Heart right ventricle (tissue), 16 donors: ENCODE data around the gene NNT. TPM values are rescaled to one million over a fixed set of nuclear protein-coding genes. Genes with fewer than 3 reads are reported as not detected.
A peak's percentile ranks its signal among the peaks of the same experiment; 100 is the strongest.

Experiments
- ATAC-seq, 8 donors: fragments of 200-7000 bp; cut with Tn5 transposase; one replicate each; pipeline ENCODE4 v1.9.1; 2020; ENCODE audit warnings: mild to moderate bottlenecking in 8 of 8, moderate library complexity in 8 of 8, moderate number of reproducible peaks in 1 of 8
- DNase-seq, 2 donors: peaks; one replicate each; pipeline ENCODE4 v3.0.0-alpha.2; 2020
- H3K27ac ChIP-seq, 10 donors: fragments of 200-600 bp; sonication (generic) in 2 of 10; one replicate each; pipeline versions ENCODE4 v1.5.0 to v1.8.0; 2020 to 2022; ENCODE audit warnings: mild to moderate bottlenecking in 3 of 10
- H3K27me3 ChIP-seq, 7 donors: fragments of 200-600 bp; one replicate each; pipeline ENCODE4 v1.8.0; 2021 to 2022; ENCODE audit warnings: mild to moderate bottlenecking in 2 of 7
- H3K36me3 ChIP-seq, 9 donors: fragments of 200-600 bp; sonication (generic) in 1 of 9; one replicate each; pipeline versions ENCODE4 v1.5.0 to v1.8.0; 2020 to 2022; ENCODE audit warnings: mild to moderate bottlenecking in 2 of 9
- H3K4me1 ChIP-seq, 9 donors: fragments of 200-600 bp; sonication (generic) in 1 of 9; one replicate each; pipeline versions ENCODE4 v1.5.0 to v1.8.0; 2020 to 2022; ENCODE audit warnings: mild to moderate bottlenecking in 4 of 9
- H3K4me3 ChIP-seq, 10 donors: fragments of 200-600 bp; sonication (generic) in 2 of 10; one replicate each; pipeline versions ENCODE4 v1.5.0 to v1.8.0; 2020 to 2022; ENCODE audit warnings: mild to moderate bottlenecking in 7 of 10, moderate library complexity in 2 of 10
- H3K9me3 ChIP-seq, 11 donors: fragments of 200-600 bp in 10 of 11; sonication (generic) in 2 of 11; one replicate each; pipeline versions ENCODE4 v1.5.0 to v1.8.0; 2013 to 2022; ENCODE audit warnings: mild to moderate bottlenecking in 2 of 11, control low read depth in 1 of 11, moderate library complexity in 1 of 11
- CTCF ChIP-seq, 9 donors: fragments of 200-600 bp; sonication (generic) in 2 of 9; IDR thresholded peaks; one replicate each; pipeline versions ENCODE4 v1.5.0 to v1.8.0; 2021 to 2022; ENCODE audit warnings: antibody characterized with exemption in 9 of 9, mild to moderate bottlenecking in 5 of 9, moderate library complexity in 1 of 9
- WGBS, 2 donors: extraction: QIAGEN DNeasy Blood & Tissue Kit; methylation state at CpG; one replicate each; pipeline ENCODE4 v1.1.7; 2013; ENCODE audit warnings: inconsistent platforms in 1 of 2; 5-methylcytosine and 5-hydroxymethylcytosine counted together
- intact Hi-C, 10 donors: fragments of 100-400 bp; cut with DNase I; formaldehyde crosslinking; loops; one replicate each; pipeline versions ENCODE4 v1.11.1 to v1.14.2; 2022
- polyA plus RNA-seq, 2 donors: library from polyadenylated mRNA; stranded (reverse); fragments of 200-250 nt; gene quantifications; one replicate each; pipeline ENCODE4 v1.2.3, GENCODE V29; 2013
- total RNA-seq, 10 donors: library from RNA; stranded (reverse); fragmentation: NEBNext Ultra II Directional in 3 of 10; extraction: Animal tissue kit (Norgen Biotek cat#: 25700) in 3 of 10; gene quantifications; one replicate each; pipeline versions ENCODE4 v1.2.1 to v1.2.4, GENCODE V29; 2021 to 2023
- donor health status: Arrhythmogenic right ventricular cardiomyopathy.
- donor health status: ischemic (EF 13 %, LVEDD 7.1; RV severe dilation, severe dysfunction).
- donor health status: healthy with polysubstance abuse.
- donor health status: DM: no; HTN: yes; CAD: no.
- donor health status: DM: no; HTN: no; CAD: no.
- donor health status: ischemic (EF 25% LVEDD 6.9; RV normal size, moderate dysfunction).
- donor health status: ischemic (EF 25% LVEDD 5.7; RV mildly dilated, moderate dysfunction).
- donor health status: healthy.
- donor health status: DM: yes; HTN: yes; CAD: no.
- donor health status: Ischemic cardiomyopathy.
- donor health status: ischemic (EF 35%, LVEDD 5.7; RV mildly dilated, moderate dysfunction).
- donor health status: nonischemic (EF 11% LVEDD 7.7; RV severe dilation, severe dysfunction).
- donor health status: DM: yes; HTN: yes; CAD: no.
- donor health status: PGD.
- donor health status: ischemic (EF 29% LVEDD 5.4; RV normal size, mild dysfunction).
- donor health status: nonischemic (EF 23%, LVEDD 6.1; RV moderate dilation, normal function).

NNT gene
- total and polyA plus RNA-seq, 12 donors: 40.8 to 731 (median 609) TPM

GRCh38 chr5:43635374-43635773, 32.4 kb downstream of the NNT start:
- intact Hi-C loops: loop anchor here in 1 of 10 donors (10.0 kb wide), 1 partner anchor 1139 kb away; no protein-coding TSS in a partner anchor
- TF ChIP-seq CTCF (IDR thresholded peaks at IDR 0.05): no peak
- Histone ChIP-seq H3K9me3 (no peaks in the 10 kb centered on the region), H3K27me3 (no peaks in the 10 kb centered on the region), H3K4me1 (peaks cover 5 to 95% (median 55%) of the 10 kb centered on the region in 9 donors), H3K27ac (peak overlapping the region in 3 of 10 donors; percentile 6 to 39 (median 9)), H3K36me3 (peaks cover 0 to 60% (median 7%) of the 10 kb centered on the region in 9 donors), H3K4me3 (no peak overlapping the region)
- ATAC-seq (no peak), DNase-seq (no peak)

- intact Hi-C loops: loop anchor here in 1 of 10 donors (10.0 kb wide), 1 partner anchor 1139 kb away; no protein-coding TSS in a partner anchor
- ATAC-seq: no peak
- 76 to 84% methylated on average over 2 of the region's 2 CpGs for WGBS, 2 donors
- TF ChIP-seq CTCF (IDR thresholded peaks at IDR 0.05): no peak
- DNase-seq: no peak
- no peak overlapping the region for H3K4me3 ChIP-seq
- peaks cover 5 to 94% (median 59%) of the 10 kb centered on the region in 9 donors for H3K4me1 ChIP-seq
- H3K36me3 ChIP-seq: peaks cover 0 to 55% (median 7%) of the 10 kb centered on the region in 9 donors
- peak overlapping the region in 3 of 10 donors; percentile 6 to 39 (median 24) for H3K27ac ChIP-seq
- no peaks in the 10 kb centered on the region for H3K9me3 ChIP-seq
- no peaks in the 10 kb centered on the region for H3K27me3 ChIP-seq
Observed at GRCh38 chr5:43636076-43636475, 33.1 kb downstream of the NNT start.

DNA sequence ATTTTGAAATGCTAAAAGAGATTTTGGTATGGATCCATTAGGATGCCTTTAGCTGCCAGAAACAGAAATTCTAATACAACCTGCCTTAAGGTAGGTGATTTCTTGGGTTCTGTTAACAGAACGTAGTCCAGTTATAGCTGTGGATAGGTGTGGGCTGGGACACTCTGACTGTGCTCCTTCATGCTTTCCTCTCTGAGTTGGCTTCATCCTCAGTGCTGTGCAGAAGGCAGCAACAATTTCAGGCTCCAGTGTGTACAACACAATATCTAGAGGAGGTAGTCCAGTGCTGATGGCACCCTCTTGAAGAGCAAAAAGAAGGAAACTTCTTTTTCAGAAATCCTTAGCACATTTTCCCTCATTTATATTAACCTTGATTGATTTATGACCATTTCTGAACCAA, 34.4 kb downstream of the NNT start:
- no peaks in the 10 kb centered on the region for H3K27me3 ChIP-seq
- peaks cover 0 to 50% (median 7%) of the 10 kb centered on the region in 9 donors for H3K36me3 ChIP-seq
- no peak for TF ChIP-seq CTCF (IDR thresholded peaks at IDR 0.05)
- DNase-seq: no peak
- H3K4me3 ChIP-seq: no peak overlapping the region
- 69 to 81% methylated on average over 1 of the region's 1 CpG for WGBS, 2 donors
- H3K4me1 ChIP-seq: peaks cover 5 to 94% (median 63%) of the 10 kb centered on the region in 9 donors
- ATAC-seq: no peak
- H3K9me3 ChIP-seq: no peaks in the 10 kb centered on the region
- intact Hi-C loops: loop anchor here in 1 of 10 donors (10.0 kb wide), 1 partner anchor 1137 kb away; no protein-coding TSS in a partner anchor
- peak overlapping the region in 2 of 10 donors; percentile 9 to 51 for H3K27ac ChIP-seq

- Histone ChIP-seq H3K27me3 (no peaks in the 10 kb centered on the region), H3K4me1 (peaks cover 5 to 92% (median 67%) of the 10 kb centered on the region in 9 donors), H3K27ac (peak overlapping the region in 3 of 10 donors; percentile 9 to 51 (median 13)), H3K9me3 (no peaks in the 10 kb centered on the region), H3K4me3 (no peak overlapping the region), H3K36me3 (peaks cover 0 to 46% (median 7%) of the 10 kb centered on the region in 9 donors)
- ATAC-seq (peak in 1 of 8 donors; percentile 5), DNase-seq (no peak)
- intact Hi-C loops: loop anchor here in 1 of 10 donors (10.0 kb wide), 1 partner anchor 1137 kb away; no protein-coding TSS in a partner anchor
- no peak for TF ChIP-seq CTCF (IDR thresholded peaks at IDR 0.05)
- WGBS, 2 donors: 54 to 69% methylated on average over 2 of the region's 2 CpGs
Observed at GRCh38 chr5:43638107-43638506, 35.1 kb downstream of the NNT start.
